DND-41 (cell line): ENCODE measurements around the gene WRAP73.
A peak's percentile ranks its signal among the peaks of the same experiment; 100 is the strongest.

Experiments
- ATAC-seq: fragments of 200-7000 bp; cut with Tn5 transposase; 3 replicates; pipeline ENCODE4 v1.9.1; 2021; ENCODE audit warnings: low read depth; ENCODE audit not compliant: insufficient read depth
- DNase-seq: peaks from one replicate; pipeline ENCODE4 v3.0.0-alpha.2; 2020
- H2AFZ ChIP-seq: 2 replicates; pipeline ENCODE4 v1.6.0; 2012; ENCODE audit warnings: low read depth, low read length
- H3K27ac ChIP-seq: 2 replicates; pipeline ENCODE4 v1.5.1; 2012; ENCODE audit warnings: low read length, inconsistent platforms
- H3K27me3 ChIP-seq: fragments of 200-600 bp; sonication (generic); 2 replicates; pipeline ENCODE4 v1.6.0; 2012; ENCODE audit warnings: low read length, mild to moderate bottlenecking, inconsistent platforms; ENCODE audit not compliant: insufficient read depth, poor library complexity
- H3K36me3 ChIP-seq: 2 replicates; pipeline ENCODE4 v1.5.1; 2012; ENCODE audit warnings: low read length, inconsistent platforms; ENCODE audit not compliant: insufficient read depth
- H3K4me1 ChIP-seq: 2 replicates; pipeline ENCODE4 v1.5.1; 2012; ENCODE audit warnings: mild to moderate bottlenecking, low read length; ENCODE audit not compliant: insufficient read depth
- H3K4me2 ChIP-seq: 2 replicates; pipeline ENCODE4 v1.6.0; 2012; ENCODE audit warnings: mild to moderate bottlenecking, moderate library complexity, low read length, inconsistent platforms; ENCODE audit not compliant: insufficient read depth
- H3K4me3 ChIP-seq, 2 experiments: fragments of 200-600 bp in 1 of 2; shearing (Covaris generic) in 1 of 2; 2 replicates each; pipeline ENCODE4 v1.5.1; 2012 to 2016; ENCODE audit warnings: inconsistent platforms in 2 of 2, low read length in 2 of 2, mild to moderate bottlenecking in 2 of 2, low read depth in 1 of 2, moderate library complexity in 1 of 2
- H3K79me2 ChIP-seq: 2 replicates; pipeline ENCODE4 v1.6.0; 2012; ENCODE audit warnings: low read length, inconsistent platforms; ENCODE audit not compliant: insufficient read depth
- H3K9ac ChIP-seq: 2 replicates; pipeline ENCODE4 v1.6.0; 2012; ENCODE audit warnings: low read depth, mild to moderate bottlenecking, inconsistent platforms, low read length, moderate library complexity
- H3K9me3 ChIP-seq: 2 replicates; pipeline ENCODE4 v1.5.1; 2012; ENCODE audit warnings: low read length, moderate library complexity, mild to moderate bottlenecking, inconsistent platforms; ENCODE audit not compliant: insufficient read depth, severe bottlenecking
- H4K20me1 ChIP-seq: 2 replicates; pipeline ENCODE4 v1.6.0; 2012; ENCODE audit warnings: low read length; ENCODE audit not compliant: insufficient read depth
- EZH2 ChIP-seq: IDR thresholded peaks from 3 replicates; pipeline ENCODE4 v1.6.1; 2012; ENCODE audit warnings: borderline replicate concordance, low read depth, mild to moderate bottlenecking, moderate library complexity, low read length, inconsistent platforms; ENCODE audit not compliant: severe bottlenecking
- TF ChIP-seq, protein P1 (sequence below): IDR thresholded peaks from 2 replicates; pipeline ENCODE4 v1.5.1; 2012; ENCODE audit warnings: borderline replicate concordance, low read length, moderate library complexity, mild to moderate bottlenecking; ENCODE audit not compliant: poor library complexity, severe bottlenecking; ENCODE audit errors: extremely low read depth

Gene WRAP73

DNA sequence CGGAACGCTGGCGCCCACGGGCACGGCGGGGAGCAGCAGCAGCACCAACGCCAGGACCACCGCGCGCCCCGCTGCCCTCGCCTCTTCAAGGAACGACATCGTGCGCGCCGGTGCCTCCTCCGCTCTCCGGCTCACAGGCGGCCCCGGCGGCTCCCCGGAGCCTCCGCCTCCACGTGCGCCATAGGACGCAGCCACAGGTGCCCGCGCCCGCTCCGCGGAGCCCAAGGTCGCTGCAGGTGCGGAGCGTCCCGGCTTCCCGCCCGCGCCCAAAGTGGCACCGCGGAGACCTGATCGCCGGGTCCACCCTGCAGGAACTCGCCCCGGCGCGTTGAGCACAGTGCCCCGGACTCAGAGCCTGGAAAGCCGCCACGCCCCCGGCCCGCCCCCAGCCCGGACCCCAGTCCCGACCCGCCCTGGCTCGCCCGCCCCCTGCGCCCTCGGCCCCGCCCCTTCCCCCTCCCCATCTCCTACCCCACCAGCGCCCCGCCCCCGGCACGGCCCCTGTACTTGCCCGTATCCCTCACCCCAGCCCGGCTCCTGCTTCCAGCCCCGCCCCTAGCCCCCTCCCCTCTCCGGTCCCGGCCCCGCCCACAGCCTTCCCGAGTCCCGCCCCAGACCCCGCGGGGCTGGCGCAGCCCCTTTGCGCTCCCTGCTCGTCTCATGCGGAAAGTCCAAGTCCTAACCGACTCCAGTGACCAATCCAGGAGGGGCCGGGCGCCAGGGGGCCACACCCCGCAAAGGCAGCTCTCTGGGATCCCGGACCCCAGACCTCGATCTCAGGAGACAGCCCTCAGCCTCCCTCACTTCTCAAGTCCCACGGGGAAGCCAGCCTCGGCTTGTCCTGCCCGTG, 38.5 kb downstream of the WRAP73 start, which contains the start of gene MEGF6:
MEGF6 (minus strand) TSS at position 339 of the 850 bp plus-strand sequence; CDS start at position 99, 240 bp downstream.
- Histone ChIP-seq H3K9me3 (no peaks in the 10 kb centered on the region), H3K27ac (no peak within 1 kb of the TSS), H2AFZ (peak within 1 kb of the TSS; percentile 19; the same call in 1 of the 2 replicates), H3K4me2 (peak within 1 kb of the TSS; percentile 92), H3K36me3 (no peaks in the 10 kb centered on the region), H4K20me1 (peaks cover 43% of the 10 kb centered on the region), H3K9ac (peak within 1 kb of the TSS; percentile 41; the same call in 1 of the 2 replicates), H3K27me3 (peaks cover 59% of the 10 kb centered on the region), H3K4me3 (peak within 1 kb of the TSS in 1 of 2 experiments; percentile 54; a peak in 2 of 4 replicates), H3K79me2 (no peaks in the 10 kb centered on the region), H3K4me1 (peaks cover 25% of the 10 kb centered on the region)
- DNase-seq: peak; percentile 89
- peak; percentile 83 for ATAC-seq
- TF ChIP-seq, protein P1, sequence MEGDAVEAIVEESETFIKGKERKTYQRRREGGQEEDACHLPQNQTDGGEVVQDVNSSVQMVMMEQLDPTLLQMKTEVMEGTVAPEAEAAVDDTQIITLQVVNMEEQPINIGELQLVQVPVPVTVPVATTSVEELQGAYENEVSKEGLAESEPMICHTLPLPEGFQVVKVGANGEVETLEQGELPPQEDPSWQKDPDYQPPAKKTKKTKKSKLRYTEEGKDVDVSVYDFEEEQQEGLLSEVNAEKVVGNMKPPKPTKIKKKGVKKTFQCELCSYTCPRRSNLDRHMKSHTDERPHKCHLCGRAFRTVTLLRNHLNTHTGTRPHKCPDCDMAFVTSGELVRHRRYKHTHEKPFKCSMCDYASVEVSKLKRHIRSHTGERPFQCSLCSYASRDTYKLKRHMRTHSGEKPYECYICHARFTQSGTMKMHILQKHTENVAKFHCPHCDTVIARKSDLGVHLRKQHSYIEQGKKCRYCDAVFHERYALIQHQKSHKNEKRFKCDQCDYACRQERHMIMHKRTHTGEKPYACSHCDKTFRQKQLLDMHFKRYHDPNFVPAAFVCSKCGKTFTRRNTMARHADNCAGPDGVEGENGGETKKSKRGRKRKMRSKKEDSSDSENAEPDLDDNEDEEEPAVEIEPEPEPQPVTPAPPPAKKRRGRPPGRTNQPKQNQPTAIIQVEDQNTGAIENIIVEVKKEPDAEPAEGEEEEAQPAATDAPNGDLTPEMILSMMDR: no peak
- TF ChIP-seq EZH2: peak; percentile 88

DNA sequence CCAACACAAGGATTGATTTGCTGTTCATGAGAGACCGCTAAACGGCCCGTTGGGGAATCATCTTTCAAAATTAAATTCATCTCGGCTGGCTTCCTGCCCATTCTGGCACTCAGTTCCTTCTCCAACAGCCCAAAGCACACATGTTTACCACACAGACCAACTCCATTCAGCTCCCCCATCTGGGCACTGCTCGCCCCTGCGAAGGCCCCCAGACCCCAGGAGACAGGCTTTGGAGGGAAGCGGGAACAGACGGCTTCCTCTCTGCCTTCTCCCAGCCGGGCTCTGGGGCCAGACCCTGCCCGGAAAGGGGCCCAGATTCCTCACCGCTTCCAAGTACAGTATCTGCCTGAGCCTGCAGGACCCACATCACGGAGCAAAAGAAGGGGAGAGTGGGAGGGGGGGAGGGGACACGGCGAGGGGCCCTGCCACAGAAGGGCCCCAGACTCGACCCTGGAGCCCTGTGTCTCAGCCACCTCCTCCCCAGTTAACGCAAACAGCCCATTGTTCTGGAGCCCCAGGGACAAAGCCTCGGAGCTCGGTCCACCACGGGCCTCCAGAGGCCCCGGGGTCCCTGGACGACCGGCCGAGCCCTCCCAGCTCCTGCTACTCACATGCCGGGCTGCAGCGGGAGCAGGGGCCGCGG, 39.3 kb downstream of the WRAP73 start:
- H4K20me1 ChIP-seq: peaks cover 43% of the 10 kb centered on the region
- H3K79me2 ChIP-seq: no peaks in the 10 kb centered on the region
- no peak for DNase-seq
- no peak for TF ChIP-seq EZH2
- TF ChIP-seq, protein P1: no peak
- H3K9me3 ChIP-seq: no peaks in the 10 kb centered on the region
- peak overlapping the region; percentile 92 for H3K4me2 ChIP-seq
- H3K4me3 ChIP-seq: peak overlapping the region in 1 of 2 experiments; percentile 54; a peak in 2 of 4 replicates
- no peaks in the 10 kb centered on the region for H3K36me3 ChIP-seq
- H3K9ac ChIP-seq: peak overlapping the region; percentile 41; the same call in 1 of the 2 replicates
- H3K27ac ChIP-seq: no peak overlapping the region
- ATAC-seq: no peak
- no peak overlapping the region for H2AFZ ChIP-seq
- peaks cover 25% of the 10 kb centered on the region for H3K4me1 ChIP-seq
- H3K27me3 ChIP-seq: peaks cover 59% of the 10 kb centered on the region

DNA sequence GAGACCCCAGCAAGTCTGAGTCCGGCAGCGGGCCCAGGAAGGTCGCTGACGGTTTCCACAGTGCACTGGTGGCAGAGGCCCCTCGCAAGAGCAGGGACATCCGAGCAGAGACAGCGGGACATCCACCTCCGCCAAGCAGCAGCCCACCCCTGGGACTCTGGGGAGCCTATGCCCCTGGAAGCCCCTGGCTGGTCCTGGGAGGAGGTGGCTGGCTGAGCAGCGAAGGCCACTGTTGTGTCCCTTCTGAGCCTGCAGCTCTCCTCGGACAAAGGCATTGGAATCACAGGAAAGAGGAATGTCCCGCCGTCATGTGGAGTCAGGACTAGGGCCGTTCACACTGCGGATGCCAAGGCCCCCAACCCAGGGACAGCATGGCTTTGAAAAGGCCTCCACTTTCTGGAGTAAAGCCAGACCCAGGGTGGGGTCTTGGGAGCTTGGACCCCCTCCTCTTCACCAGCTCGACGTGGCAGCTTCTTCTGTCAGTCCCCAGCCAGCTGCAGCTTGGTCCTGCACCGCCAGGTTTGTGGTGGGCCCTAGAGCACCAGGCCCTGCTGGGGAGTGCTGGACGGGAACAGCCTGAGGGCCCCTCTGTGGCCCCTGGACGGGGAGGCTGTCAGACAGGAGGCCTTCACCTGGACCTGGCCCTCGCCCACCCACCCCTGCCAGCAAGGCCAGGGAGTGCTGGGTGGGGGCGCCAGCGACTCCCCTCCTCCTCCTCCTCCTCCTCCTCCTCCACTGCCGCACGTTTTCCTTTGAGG, 40.0 kb downstream of the WRAP73 start:
- ATAC-seq: no peak
- 0 out of 2 replicates have a peak overlapping the region, but pooled peaks have one; percentile 92 for H3K4me2 ChIP-seq
- no peaks in the 10 kb centered on the region for H3K9me3 ChIP-seq
- no peak for TF ChIP-seq EZH2
- TF ChIP-seq, protein P1: no peak
- H3K79me2 ChIP-seq: no peaks in the 10 kb centered on the region
- no peak overlapping the region for H2AFZ ChIP-seq
- peaks cover 25% of the 10 kb centered on the region for H3K4me1 ChIP-seq
- H3K27ac ChIP-seq: no peak overlapping the region
- no peaks in the 10 kb centered on the region for H3K36me3 ChIP-seq
- H3K4me3 ChIP-seq: no peak overlapping the region
- H3K27me3 ChIP-seq: peaks cover 58% of the 10 kb centered on the region
- H4K20me1 ChIP-seq: peaks cover 43% of the 10 kb centered on the region
- DNase-seq: no peak
- H3K9ac ChIP-seq: no peak overlapping the region
